ENCODE data around the gene DYNLT4. TPM values are rescaled to one million over a fixed set of nuclear protein-coding genes. Genes with fewer than 3 reads are reported as not detected.
A peak's percentile ranks its signal among the peaks of the same experiment; 100 is the strongest.

DYNLT4 gene
- total and polyA plus RNA-seq, 2 of the 13 experiments (the other 11 are each of a cell fraction or from before 2014, with no cell fraction given) = 0.77 TPM; not detected in 1

- no peak overlapping the region for H2AFZ ChIP-seq (ENCODE audit: low read length)
- peak overlapping the region; percentile 76 for H3K4me2 ChIP-seq (ENCODE audit: low read depth, low read length)
- peak overlapping the region; percentile 54 to 79 (median 61) for H3K4me3 ChIP-seq (replicated peaks in 1 of 3; ENCODE audit: insufficient read depth in 1 of 3, low read depth in 2 of 3, low read length in 3 of 3)
- ChIA-PET CTCF (ENCODE audit: low intra/inter-chr PET ratio, low total read pairs) (no interaction called here), POLR2A (interaction anchor here (1.0 to 3.6 kb wide), 10 partner anchors 9 to 518 kb away, joined by 3 to 47 read pairs (median 10); partner anchors contain the start of genes BTBD19, DYNLT4, EIF2B3 and PLK3)
- in situ Hi-C loops (cut with HindIII; ENCODE audit: extremely low pct_ligation_motif_present, low pct_unique_long_range_greater_than_20kb) = no loop called here
- FAIRE-seq = no peak
- H3K27ac ChIP-seq (ENCODE audit: extremely low read length, insufficient read depth, low read length) = no peak overlapping the region
- no TSS peak for BruUV-seq (replicated peaks)
- peak overlapping the region; percentile 83 for H3K9ac ChIP-seq (ENCODE audit: insufficient read depth, low read depth, low read length)
- H3K79me2 ChIP-seq (ENCODE audit: insufficient read depth, low read length) = no peaks in the 10 kb centered on the region
- peak; percentile 9 for ATAC-seq
- H3K9me3 ChIP-seq (ENCODE audit: low read length) = no peaks in the 10 kb centered on the region
- intact Hi-C loops (cut with micrococcal nuclease; ENCODE audit: unreplicated experiment) = no loop called here
- TF ChIP-seq ZNF674 (CRISPR knock-in tag; IDR thresholded peaks at IDR 0.05; ENCODE audit: low read depth) = no peak
- TF ChIP-seq MEIS1 (CRISPR knock-in tag; IDR thresholded peaks at IDR 0.05; ENCODE audit: borderline replicate concordance) = 0 out of 2 replicates have a peak, but pooled peaks have one; percentile 15
- TF ChIP-seq HNRNPL (IDR thresholded peaks at IDR 0.05; ENCODE audit: low read depth, low read length) = peak; percentile 67
- TF ChIP-seq ZNF883 (CRISPR knock-in tag; IDR thresholded peaks at IDR 0.05; ENCODE audit: not compliant biosample characterization) = peak; percentile 1
- no peaks in the 10 kb centered on the region for H3K36me3 ChIP-seq (replicated peaks in 1 of 2; ENCODE audit: control insufficient read depth in 1 of 2, insufficient read depth in 2 of 2, low read length in 2 of 2)
- WGBS (ENCODE audit: low lambda C conversion rate) = 39% methylated on average over 6 of the region's 6 CpGs
- peaks cover 3 to 13% of the 10 kb centered on the region in 2 experiments; a peak in 2 of 5 replicates for H3K27me3 ChIP-seq (ENCODE audit: control insufficient read depth in 1 of 2, insufficient read depth in 2 of 2, low read length in 2 of 2)
- no peaks in the 10 kb centered on the region for H4K20me1 ChIP-seq (ENCODE audit: insufficient read depth, low read length)
- no peak for DNase-seq (ENCODE audit: low spot score)
- H3K4me1 ChIP-seq (ENCODE audit: insufficient read depth, low read length) = peaks cover 53% of the 10 kb centered on the region
Observed at GRCh38 chr1:44785029-44785380, 22.1 kb downstream of the DYNLT4 start.

- intact Hi-C loops (cut with micrococcal nuclease; ENCODE audit: unreplicated experiment) (loop anchor here (5.0 kb wide), 2 partner anchors 33 to 52 kb away; partner anchors contain the start of gene RNU5D-1), in situ Hi-C loops (cut with HindIII; ENCODE audit: extremely low pct_ligation_motif_present, low pct_unique_long_range_greater_than_20kb) (no loop called here)
- ATAC-seq = peak; percentile 69
- peak overlapping the region; percentile 76 for H3K4me2 ChIP-seq (ENCODE audit: low read depth, low read length)
- H3K79me2 ChIP-seq (ENCODE audit: insufficient read depth, low read length) = no peaks in the 10 kb centered on the region
- peak overlapping the region; percentile 83 for H3K9ac ChIP-seq (ENCODE audit: insufficient read depth, low read depth, low read length)
- peak; percentile 63 for FAIRE-seq
- no TSS peak for BruUV-seq (replicated peaks)
- no peaks in the 10 kb centered on the region for H3K9me3 ChIP-seq (ENCODE audit: low read length)
- H3K4me3 ChIP-seq (replicated peaks in 1 of 3; ENCODE audit: insufficient read depth in 1 of 3, low read depth in 2 of 3, low read length in 3 of 3) = peak overlapping the region; percentile 54 to 79 (median 61)
- H3K4me1 ChIP-seq (ENCODE audit: insufficient read depth, low read length) = peaks cover 53% of the 10 kb centered on the region
- peaks cover 3 to 13% of the 10 kb centered on the region in 2 experiments; a peak in 2 of 5 replicates for H3K27me3 ChIP-seq (ENCODE audit: control insufficient read depth in 1 of 2, insufficient read depth in 2 of 2, low read length in 2 of 2)
- H2AFZ ChIP-seq (ENCODE audit: low read length) = no peak overlapping the region
- H3K27ac ChIP-seq (ENCODE audit: extremely low read length, insufficient read depth, low read length) = peak overlapping the region; percentile 71
- CTCF ChIA-PET (ENCODE audit: low intra/inter-chr PET ratio, low total read pairs) = interaction anchor here (0.8 kb wide), 1 partner anchor 53 kb away, joined by 3 read pairs; the partner anchor contains the start of gene RNU5D-1
- POLR2A ChIA-PET = interaction anchor here (0.6 to 3.6 kb wide), 15 partner anchors 9 to 519 kb away, joined by 3 to 47 read pairs (median 5); partner anchors contain the start of genes BTBD19, DYNLT4, EIF2B3 and PLK3
- H3K36me3 ChIP-seq (replicated peaks in 1 of 2; ENCODE audit: control insufficient read depth in 1 of 2, insufficient read depth in 2 of 2, low read length in 2 of 2) = no peaks in the 10 kb centered on the region
- WGBS (ENCODE audit: low lambda C conversion rate) = under 1% methylated on average over 22 of the region's 71 CpGs
- DNase-seq (ENCODE audit: low spot score) = peak; percentile 59
- peaks cover 4% of the 10 kb centered on the region; the same call in 1 of the 2 replicates for H4K20me1 ChIP-seq (ENCODE audit: insufficient read depth, low read length)
- no peak for TF ChIP-seq ZBTB40 (IDR thresholded peaks at IDR 0.05)
- TF ChIP-seq ZBTB40 (CRISPR knock-in tag; IDR thresholded peaks at IDR 0.05) = no peak
Observed at GRCh38 chr1:44784094-44785028, 22.8 kb downstream of the DYNLT4 start.
